SU-DHL-6 (cell line): ENCODE data around the gene DENND6B.

Experiments
- H2AFZ ChIP-seq: fragments of 200-600 bp; sonication (generic); 2 replicates; pipeline ENCODE4 v1.6.1; 2014; ENCODE audit warnings: low read depth, mild to moderate bottlenecking, moderate library complexity, mixed read lengths, antibody characterized with exemption, low read length; ENCODE audit not compliant: severe bottlenecking
- H3F3A ChIP-seq: fragments of 200-600 bp; shearing (Covaris generic); 2 replicates; pipeline ENCODE4 v1.6.0; 2016; ENCODE audit warnings: antibody characterized with exemption, mild to moderate bottlenecking; ENCODE audit not compliant: insufficient read depth
- H3K27ac ChIP-seq: fragments of 200-600 bp; sonication (generic); 2 replicates; pipeline ENCODE4 v1.5.1; 2016; ENCODE audit warnings: low read depth, mild to moderate bottlenecking, low read length, moderate library complexity, mixed read lengths
- H3K27me3 ChIP-seq: fragments of 200-600 bp; sonication (generic), shearing (Covaris generic); 2 replicates; pipeline ENCODE4 v1.6.0; 2014; ENCODE audit warnings: mild to moderate bottlenecking, low read length
- H3K36me3 ChIP-seq: fragments of 200-600 bp; sonication (generic); 2 replicates; pipeline ENCODE4 v1.6.1; 2014; ENCODE audit warnings: mild to moderate bottlenecking, low read length, mixed read lengths
- H3K4me2 ChIP-seq: fragments of 300-600, 200-600 bp; shearing (Covaris generic), sonication (generic); 2 replicates; pipeline ENCODE4 v1.6.0; 2014; ENCODE audit warnings: low read length, low read depth, mild to moderate bottlenecking; ENCODE audit not compliant: poor library complexity, severe bottlenecking
- H3K4me3 ChIP-seq: fragments of 200-600 bp; sonication (generic); 2 replicates; pipeline ENCODE4 v1.5.1; 2014; ENCODE audit warnings: antibody characterized with exemption, low read length, mild to moderate bottlenecking, mixed read lengths; ENCODE audit not compliant: insufficient read depth, poor library complexity, severe bottlenecking
- H3K79me2 ChIP-seq: fragments of 200-600 bp; sonication (generic); 2 replicates; pipeline ENCODE4 v1.6.1; 2014; ENCODE audit warnings: mild to moderate bottlenecking, low read length, moderate library complexity; ENCODE audit not compliant: insufficient read depth
- H3K9ac ChIP-seq: fragments of 200-600 bp; sonication (generic); 2 replicates; pipeline ENCODE4 v1.7.0; 2014; ENCODE audit warnings: mild to moderate bottlenecking, low read length
- H3K9me2 ChIP-seq: fragments of 200-600 bp; sonication (generic); replicated peaks from 2 replicates; pipeline ENCODE4 v1.6.1; 2014; ENCODE audit warnings: low read length; ENCODE audit not compliant: insufficient read depth
- H3K9me3 ChIP-seq: fragments of 200-600 bp; sonication (generic); 2 replicates; pipeline ENCODE4 v1.6.1; 2014; ENCODE audit warnings: low read length, mixed read lengths; ENCODE audit not compliant: insufficient read depth
- H4K20me1 ChIP-seq: fragments of 200-600 bp; sonication (generic); 2 replicates; pipeline ENCODE4 v1.6.1; 2014; ENCODE audit warnings: low read depth, mild to moderate bottlenecking, antibody characterized with exemption, low read length, moderate library complexity, mixed read lengths
- EZH2phosphoT487 ChIP-seq: fragments of 200-600 bp; sonication (generic), shearing (Covaris generic); conservative IDR thresholded peaks from 2 replicates; pipeline ENCODE4 v1.6.1; 2018; ENCODE audit warnings: mild to moderate bottlenecking, antibody characterized with exemption, low read length, moderate library complexity, mixed read lengths
- TF ChIP-seq, protein P1 (sequence below): fragments of 200-600 bp; sonication (generic); IDR thresholded peaks from one replicate; pipeline ENCODE4 v1.5.1; 2017; ENCODE audit warnings: antibody characterized with exemption, mild to moderate bottlenecking, low read length, moderate library complexity; ENCODE audit not compliant: insufficient read depth, poor library complexity, severe bottlenecking

DENND6B gene

DNA sequence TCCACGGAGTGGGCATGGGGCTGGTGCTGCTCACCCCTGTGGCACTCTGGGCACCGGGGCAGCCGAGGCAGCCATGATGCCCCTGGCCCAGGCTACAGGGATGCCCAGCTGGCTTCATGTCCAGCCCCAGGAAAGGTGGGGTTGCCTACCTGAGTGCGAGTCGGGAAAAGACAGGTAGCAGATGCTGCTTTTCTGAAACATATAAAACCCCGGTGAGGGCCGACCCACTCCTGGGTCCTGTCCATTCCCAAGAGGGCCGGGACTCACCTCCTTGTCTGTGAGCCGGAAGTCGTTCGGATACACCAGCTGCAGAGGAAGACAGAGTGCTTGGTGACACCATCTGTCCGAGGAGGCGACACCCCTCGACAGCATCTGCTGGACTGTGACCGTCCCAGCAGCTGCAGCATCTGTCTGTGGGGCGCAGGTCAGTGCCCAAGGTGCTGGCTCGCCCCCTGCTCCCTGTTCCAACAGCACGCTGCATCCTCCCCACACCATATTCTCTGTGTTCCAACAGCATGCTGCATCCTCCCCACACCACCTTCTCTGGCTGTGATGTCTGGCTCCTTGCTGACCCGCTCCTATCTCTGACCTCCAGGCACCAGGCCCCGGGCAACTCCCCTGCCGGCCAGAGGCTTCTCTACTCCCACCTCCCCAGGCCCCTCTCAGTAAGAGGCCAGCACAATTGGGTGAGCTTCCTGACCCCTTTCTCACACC is 8.0 kb downstream of the DENND6B start:
- no peak overlapping the region for H2AFZ ChIP-seq
- peak overlapping the region; percentile 79 for H3K27ac ChIP-seq
- H3K9ac ChIP-seq, result peak overlapping the region; percentile 43; the same call in 1 of the 2 replicates
- TF ChIP-seq EZH2phosphoT487, result no peak
- TF ChIP-seq, protein P1, sequence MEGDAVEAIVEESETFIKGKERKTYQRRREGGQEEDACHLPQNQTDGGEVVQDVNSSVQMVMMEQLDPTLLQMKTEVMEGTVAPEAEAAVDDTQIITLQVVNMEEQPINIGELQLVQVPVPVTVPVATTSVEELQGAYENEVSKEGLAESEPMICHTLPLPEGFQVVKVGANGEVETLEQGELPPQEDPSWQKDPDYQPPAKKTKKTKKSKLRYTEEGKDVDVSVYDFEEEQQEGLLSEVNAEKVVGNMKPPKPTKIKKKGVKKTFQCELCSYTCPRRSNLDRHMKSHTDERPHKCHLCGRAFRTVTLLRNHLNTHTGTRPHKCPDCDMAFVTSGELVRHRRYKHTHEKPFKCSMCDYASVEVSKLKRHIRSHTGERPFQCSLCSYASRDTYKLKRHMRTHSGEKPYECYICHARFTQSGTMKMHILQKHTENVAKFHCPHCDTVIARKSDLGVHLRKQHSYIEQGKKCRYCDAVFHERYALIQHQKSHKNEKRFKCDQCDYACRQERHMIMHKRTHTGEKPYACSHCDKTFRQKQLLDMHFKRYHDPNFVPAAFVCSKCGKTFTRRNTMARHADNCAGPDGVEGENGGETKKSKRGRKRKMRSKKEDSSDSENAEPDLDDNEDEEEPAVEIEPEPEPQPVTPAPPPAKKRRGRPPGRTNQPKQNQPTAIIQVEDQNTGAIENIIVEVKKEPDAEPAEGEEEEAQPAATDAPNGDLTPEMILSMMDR, result no peak
- H3K4me2 ChIP-seq, result peak overlapping the region; percentile 26
- H3K9me3 ChIP-seq, result no peaks in the 10 kb centered on the region
- no peaks in the 10 kb centered on the region for H3K27me3 ChIP-seq
- H3K9me2 ChIP-seq, result no peaks in the 10 kb centered on the region
- H4K20me1 ChIP-seq, result no peaks in the 10 kb centered on the region
- H3K36me3 ChIP-seq, result no peaks in the 10 kb centered on the region
- H3F3A ChIP-seq, result peaks cover 20% of the 10 kb centered on the region
- H3K4me3 ChIP-seq, result no peak overlapping the region
- H3K79me2 ChIP-seq, result no peaks in the 10 kb centered on the region

DNA sequence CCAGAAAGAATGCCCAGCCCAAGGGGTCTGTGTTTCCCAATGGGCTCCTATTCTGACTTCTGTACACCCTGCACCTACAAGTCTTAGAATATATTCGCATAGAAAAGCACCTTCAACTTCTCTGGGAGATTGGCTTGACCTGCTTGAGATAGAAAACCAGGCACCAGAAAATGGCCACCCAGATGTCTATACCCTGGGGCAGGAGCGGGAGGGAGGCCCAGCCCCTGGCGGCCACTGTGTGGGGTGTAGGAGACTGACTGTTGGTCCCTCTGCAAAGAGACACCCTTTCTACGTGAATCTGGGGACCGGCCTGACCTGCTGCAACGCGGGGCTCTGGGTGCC is 8.5 kb downstream of the DENND6B start:
- no peaks in the 10 kb centered on the region for H3K9me2 ChIP-seq
- no peaks in the 10 kb centered on the region for H3K79me2 ChIP-seq
- H4K20me1 ChIP-seq, result no peaks in the 10 kb centered on the region
- no peaks in the 10 kb centered on the region for H3K27me3 ChIP-seq
- TF ChIP-seq EZH2phosphoT487, result no peak
- TF ChIP-seq, protein P1, result no peak
- H2AFZ ChIP-seq, result no peak overlapping the region
- peak overlapping the region; percentile 79 for H3K27ac ChIP-seq
- no peak overlapping the region for H3K4me3 ChIP-seq
- H3K9me3 ChIP-seq, result no peaks in the 10 kb centered on the region
- H3K9ac ChIP-seq, result peak overlapping the region; percentile 43; the same call in 1 of the 2 replicates
- no peaks in the 10 kb centered on the region for H3K36me3 ChIP-seq
- peak overlapping the region; percentile 26 for H3K4me2 ChIP-seq
- H3F3A ChIP-seq, result peaks cover 20% of the 10 kb centered on the region

DNA sequence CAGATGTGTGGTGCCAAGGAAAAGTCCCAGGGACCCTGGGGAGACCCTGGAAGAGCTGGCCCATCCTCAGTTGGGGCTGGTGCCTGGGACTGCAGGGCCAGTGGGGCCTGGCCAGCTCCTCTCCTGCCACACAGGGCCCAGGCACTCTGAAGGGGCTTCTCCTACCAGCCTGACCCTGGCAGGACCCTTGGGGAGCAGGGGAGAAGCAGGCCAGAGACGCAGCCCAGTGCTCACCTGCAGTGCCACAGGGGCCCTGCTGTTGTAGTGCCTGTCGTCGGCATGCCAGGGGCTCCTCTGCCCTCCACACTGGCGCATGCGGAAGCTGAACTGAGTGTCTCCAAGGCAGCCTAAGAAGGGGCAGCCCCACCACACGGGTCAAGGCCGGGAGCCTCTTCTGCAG is 9.1 kb downstream of the DENND6B start:
- H3K9ac ChIP-seq, result peak overlapping the region; percentile 43; the same call in 1 of the 2 replicates
- peak overlapping the region; percentile 79 for H3K27ac ChIP-seq
- H3K9me2 ChIP-seq, result no peaks in the 10 kb centered on the region
- no peaks in the 10 kb centered on the region for H3K79me2 ChIP-seq
- H3K4me2 ChIP-seq, result peak overlapping the region; percentile 26
- H2AFZ ChIP-seq, result no peak overlapping the region
- H3K27me3 ChIP-seq, result no peaks in the 10 kb centered on the region
- no peaks in the 10 kb centered on the region for H4K20me1 ChIP-seq
- H3F3A ChIP-seq, result peaks cover 20% of the 10 kb centered on the region
- H3K9me3 ChIP-seq, result no peaks in the 10 kb centered on the region
- TF ChIP-seq, protein P1, result no peak
- TF ChIP-seq EZH2phosphoT487, result no peak
- no peak overlapping the region for H3K4me3 ChIP-seq
- no peaks in the 10 kb centered on the region for H3K36me3 ChIP-seq
